GM21423 (cell line): ENCODE results near the gene ANKRD13D.

ENCODE experiments used
- ATAC-seq: cut with Tn5 transposase; IDR thresholded peaks from one replicate; pipeline ENCODE4 v1.9.1; 2021; ENCODE audit warnings: mild to moderate bottlenecking, moderate library complexity; ENCODE audit not compliant: unreplicated experiment

Gene ANKRD13D

GRCh38 chr11:67261946-67262681 lies 27.0 kb upstream of the ANKRD13D start:
- no peak for ATAC-seq

DNA sequence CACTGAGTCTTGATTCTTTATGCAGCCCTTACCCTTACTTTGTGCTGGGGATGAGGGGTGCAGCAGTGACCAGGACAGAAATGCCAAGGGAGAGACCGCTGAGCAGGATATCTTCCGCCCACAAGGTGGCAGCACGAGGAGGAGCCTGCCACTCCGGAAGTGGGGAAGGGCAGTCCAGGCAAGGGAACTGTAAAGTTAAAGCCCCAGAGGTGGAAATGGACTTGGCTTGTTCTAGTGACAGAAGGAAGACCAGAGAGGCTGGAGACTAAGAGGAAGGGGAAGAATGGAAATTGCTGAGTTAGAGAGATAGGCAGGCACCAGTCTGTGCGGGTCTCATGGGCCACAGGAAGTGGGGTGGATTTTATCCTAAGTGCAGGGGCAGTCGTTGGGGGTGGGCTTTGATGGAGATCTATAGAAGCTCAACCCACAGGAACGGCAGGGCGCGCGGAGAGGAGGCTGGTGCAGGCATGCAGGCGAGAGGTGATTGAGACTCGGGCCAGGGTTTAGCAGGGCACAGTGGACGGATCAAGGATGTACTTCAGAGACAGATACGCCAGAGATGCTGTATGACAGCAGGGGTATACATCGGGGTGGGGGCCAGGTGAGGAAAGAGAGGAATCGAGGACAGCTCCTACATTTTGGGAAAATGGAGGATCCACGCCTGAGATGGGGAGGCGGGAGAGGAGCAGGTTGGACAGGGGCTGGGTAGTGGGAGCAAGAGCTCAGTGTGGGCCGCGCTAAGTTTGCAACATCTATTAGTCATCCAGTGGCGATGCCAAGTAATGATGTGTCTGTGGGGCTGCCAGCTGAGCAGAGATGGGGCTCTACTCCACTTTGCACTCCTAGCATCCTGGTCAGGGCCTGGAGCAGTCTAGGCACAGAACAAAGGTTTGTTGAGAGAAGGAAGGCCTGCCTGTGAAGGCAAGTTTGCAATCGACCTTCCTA lies 26.1 kb upstream of the ANKRD13D start:
- ATAC-seq, result peak; percentile 38

GRCh38 chr11:67264260-67264659 lies 24.8 kb upstream of the ANKRD13D start:
- ATAC-seq, result no peak

DNA sequence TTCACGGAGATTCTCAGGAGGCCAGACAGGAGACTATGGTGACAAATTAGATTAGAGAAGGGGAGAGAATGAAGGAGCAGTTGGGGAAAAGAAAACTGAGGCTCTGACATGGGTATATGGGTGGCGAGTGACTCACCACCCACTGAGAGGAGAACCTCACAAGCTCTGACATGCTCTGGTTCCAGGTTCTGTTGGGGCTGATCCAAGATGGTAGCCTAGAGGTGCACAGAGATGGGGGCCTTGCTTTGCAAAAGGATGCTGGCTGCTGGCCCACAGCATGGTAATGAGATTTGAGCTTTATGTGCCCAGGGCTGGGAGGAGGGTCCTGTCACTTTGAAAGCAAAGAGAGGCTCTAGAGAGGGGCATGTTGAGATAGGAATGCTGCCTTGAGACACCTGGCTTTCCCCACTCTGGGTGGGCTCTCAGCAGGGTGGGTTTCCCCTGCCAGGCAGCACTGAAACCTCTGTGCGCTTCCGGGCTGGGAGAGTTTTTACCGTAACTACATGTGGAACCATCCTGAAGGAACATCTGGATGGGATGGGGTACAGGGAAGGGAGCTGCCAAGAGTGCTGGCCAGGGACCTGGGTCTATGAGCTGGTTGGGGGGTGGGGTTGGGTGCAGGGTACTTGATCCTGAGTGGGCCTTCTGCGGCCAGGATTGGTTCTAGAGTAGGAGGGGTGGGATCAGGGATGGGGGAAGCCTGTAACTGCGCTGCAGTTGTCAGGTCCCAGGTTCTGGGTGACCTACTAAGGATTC lies 24.0 kb upstream of the ANKRD13D start:
- ATAC-seq, result no peak

- ATAC-seq, result peak; percentile 39
These were observed 23.3 kb upstream of the ANKRD13D start for GRCh38 chr11:67265633-67266448.

GRCh38 chr11:67266449-67267187 lies 22.5 kb upstream of the ANKRD13D start, which contains the start of gene GRK2:
TSS of gene GRK2 (plus strand) at chr11:67266473. CDS start at chr11:67266700, 227 bp downstream.
- no peak for ATAC-seq

- no peak for ATAC-seq
These were observed 21.7 kb upstream of the ANKRD13D start for GRCh38 chr11:67267188-67268080.

GRCh38 chr11:67268081-67268961 lies 20.8 kb upstream of the ANKRD13D start:
- peak; percentile 33 for ATAC-seq

DNA sequence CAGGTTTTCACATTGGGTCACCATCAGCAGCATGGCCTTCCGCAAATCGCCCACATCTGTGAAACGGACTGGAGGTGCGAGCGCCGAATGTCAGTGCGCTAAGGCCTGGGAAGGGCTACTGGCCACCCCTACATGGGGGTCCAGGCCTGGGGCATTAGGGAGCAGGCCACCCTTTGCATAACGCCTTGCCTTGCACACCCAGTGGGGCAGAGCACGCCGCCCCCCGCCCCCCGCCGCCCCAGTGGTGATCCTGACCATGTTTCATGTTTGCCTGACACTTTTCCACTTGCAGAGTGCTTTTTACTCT lies 20.2 kb upstream of the ANKRD13D start:
- ATAC-seq, result no peak

- no peak for ATAC-seq
These were observed 19.5 kb upstream of the ANKRD13D start for GRCh38 chr11:67269401-67270255.

DNA sequence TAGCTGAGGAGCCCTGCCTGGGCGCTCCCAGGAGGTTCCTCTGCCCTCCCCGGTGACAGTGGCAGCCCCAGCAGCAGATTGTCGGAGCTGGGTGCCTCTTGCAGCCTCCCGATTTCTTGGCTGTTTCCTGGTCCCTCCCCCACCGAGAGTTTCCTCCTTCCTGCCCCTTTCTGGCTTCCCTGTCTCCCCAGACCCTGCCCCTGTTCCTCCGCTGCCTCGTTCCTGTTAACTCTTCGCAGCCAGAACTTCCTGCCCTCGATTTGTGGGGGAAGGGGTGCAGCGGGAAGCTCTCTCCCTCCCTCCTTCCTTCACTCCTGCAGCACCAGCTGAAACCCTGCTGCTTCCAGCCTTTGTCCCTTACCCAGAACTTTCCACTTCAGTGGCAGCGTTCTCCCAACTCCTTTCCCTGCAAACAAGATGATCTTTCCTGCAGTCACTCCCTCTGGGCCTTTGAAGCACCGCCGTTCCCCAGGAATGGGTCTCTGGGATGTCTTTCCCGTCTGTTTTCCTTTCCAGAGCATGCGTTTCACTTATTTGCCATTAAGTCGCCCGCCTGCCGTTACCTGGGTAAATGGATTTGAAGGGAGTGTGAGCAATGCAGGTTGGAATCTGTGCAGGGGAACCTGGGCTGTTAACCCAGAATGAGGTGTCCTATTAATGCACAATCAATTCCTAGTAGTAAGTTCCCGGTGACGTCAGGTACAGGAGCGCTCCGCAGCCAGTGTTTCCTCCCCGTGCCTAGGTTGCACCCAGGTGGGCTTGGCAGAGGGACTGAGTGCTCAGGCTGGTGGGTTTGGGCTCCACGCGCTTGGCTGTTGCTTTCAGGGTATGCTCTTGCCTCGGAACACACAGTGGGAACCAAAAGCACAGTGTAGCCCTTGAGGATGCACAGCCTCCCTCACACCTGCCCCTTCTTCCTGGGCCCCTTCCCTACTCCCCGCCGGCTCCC lies 18.6 kb upstream of the ANKRD13D start:
- ATAC-seq, result no peak

DNA sequence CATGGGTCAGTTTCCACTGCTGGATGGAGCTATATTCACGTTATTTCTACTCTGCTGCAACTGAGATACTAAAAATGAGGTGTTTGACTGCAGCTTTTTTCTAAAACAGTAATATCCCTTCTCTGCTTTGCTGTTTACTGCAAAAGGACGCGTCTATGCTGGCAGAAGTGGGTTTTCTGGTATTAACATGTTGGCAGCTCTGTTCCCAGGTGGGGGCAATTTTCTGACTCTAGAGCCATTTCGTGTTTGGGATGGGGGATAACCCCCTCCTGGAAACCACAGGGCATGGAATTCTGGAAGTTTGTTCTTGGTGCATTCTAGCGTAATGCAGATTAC lies 17.9 kb upstream of the ANKRD13D start:
- no peak for ATAC-seq

DNA sequence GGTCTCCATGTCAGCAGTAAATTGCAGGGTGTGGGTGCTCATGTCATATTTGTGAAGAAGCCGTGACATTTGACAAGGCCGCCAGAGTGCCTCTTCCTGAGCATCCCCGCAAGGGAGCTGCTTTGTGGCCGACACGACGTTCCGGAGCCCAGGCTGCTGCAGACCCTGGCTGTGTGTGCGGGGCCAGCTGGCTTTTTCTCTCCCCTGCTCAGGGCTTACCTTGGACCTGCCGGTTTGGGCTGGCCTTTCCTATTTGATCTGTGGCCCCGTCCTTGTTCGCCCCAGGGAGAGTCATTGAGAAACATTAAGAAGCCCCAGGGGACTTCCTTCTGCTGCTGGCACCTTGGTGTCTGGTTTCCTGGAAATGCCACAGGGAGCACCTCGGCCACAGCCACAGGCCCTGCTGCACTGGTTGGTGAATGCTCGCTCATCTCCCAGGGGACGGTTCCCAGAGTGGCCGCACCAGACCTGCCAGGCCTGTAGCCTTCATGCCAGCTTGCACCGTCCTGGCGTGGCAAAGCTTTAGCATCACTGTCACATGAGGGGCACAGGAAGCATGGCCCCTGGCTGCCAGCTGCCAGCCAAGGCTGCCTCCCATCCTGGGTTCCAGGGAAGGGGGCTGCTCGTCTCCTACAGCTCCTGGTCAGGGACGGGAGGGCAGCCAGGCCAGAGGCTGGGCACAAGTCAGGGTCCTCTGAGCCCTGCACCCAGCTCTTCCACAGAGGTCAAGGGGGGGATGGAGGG lies 17.4 kb upstream of the ANKRD13D start:
- no peak for ATAC-seq

GRCh38 chr11:67272327-67273259 lies 16.5 kb upstream of the ANKRD13D start:
- ATAC-seq, result no peak
